ENCODE data around the gene KRTAP13-1. TPM values are rescaled to one million over a fixed set of nuclear protein-coding genes. Genes with fewer than 3 reads are reported as not detected.
A peak's percentile ranks its signal among the peaks of the same experiment; 100 is the strongest.

Gene KRTAP13-1
- total RNA-seq, 1 donor from 2014 or later = not detected

DNA sequence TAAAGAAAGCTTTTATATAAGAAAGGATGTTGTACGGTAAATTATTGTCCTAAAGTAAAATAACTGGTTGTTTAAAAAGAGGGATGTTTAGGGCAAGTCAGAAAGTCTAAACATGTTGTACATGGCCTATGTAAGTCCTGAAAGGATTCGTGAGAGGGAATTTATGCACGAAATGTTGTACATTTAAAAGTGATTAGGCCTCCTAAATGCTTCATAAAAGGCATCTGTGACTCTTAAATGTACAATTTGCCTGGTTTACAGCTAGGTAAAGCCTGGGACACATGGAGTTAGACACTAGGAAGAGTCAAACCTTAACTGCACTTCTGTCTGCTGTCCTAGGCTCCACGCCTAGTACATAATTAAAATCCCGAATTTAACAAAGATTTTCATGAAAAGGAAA, 20.2 kb downstream of the KRTAP13-1 start:
- TF ChIP-seq, protein P1, sequence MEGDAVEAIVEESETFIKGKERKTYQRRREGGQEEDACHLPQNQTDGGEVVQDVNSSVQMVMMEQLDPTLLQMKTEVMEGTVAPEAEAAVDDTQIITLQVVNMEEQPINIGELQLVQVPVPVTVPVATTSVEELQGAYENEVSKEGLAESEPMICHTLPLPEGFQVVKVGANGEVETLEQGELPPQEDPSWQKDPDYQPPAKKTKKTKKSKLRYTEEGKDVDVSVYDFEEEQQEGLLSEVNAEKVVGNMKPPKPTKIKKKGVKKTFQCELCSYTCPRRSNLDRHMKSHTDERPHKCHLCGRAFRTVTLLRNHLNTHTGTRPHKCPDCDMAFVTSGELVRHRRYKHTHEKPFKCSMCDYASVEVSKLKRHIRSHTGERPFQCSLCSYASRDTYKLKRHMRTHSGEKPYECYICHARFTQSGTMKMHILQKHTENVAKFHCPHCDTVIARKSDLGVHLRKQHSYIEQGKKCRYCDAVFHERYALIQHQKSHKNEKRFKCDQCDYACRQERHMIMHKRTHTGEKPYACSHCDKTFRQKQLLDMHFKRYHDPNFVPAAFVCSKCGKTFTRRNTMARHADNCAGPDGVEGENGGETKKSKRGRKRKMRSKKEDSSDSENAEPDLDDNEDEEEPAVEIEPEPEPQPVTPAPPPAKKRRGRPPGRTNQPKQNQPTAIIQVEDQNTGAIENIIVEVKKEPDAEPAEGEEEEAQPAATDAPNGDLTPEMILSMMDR (conservative IDR thresholded peaks at IDR 0.05) = no peak
- DNase-seq (ENCODE audit: low read depth, low spot score) = no peak
- no peak overlapping the region for H3K27ac Mint-ChIP-seq (ENCODE audit: unreplicated experiment)
- no peaks in the 10 kb centered on the region for H3K4me1 Mint-ChIP-seq
- H3K9me3 Mint-ChIP-seq = peaks cover 7% of the 10 kb centered on the region
- H3K4me3 Mint-ChIP-seq = no peak overlapping the region
- peaks cover 8% of the 10 kb centered on the region for H3K27me3 Mint-ChIP-seq (ENCODE audit: low read depth)
- no peaks in the 10 kb centered on the region for H3K36me3 Mint-ChIP-seq (ENCODE audit: low read depth)

DNA sequence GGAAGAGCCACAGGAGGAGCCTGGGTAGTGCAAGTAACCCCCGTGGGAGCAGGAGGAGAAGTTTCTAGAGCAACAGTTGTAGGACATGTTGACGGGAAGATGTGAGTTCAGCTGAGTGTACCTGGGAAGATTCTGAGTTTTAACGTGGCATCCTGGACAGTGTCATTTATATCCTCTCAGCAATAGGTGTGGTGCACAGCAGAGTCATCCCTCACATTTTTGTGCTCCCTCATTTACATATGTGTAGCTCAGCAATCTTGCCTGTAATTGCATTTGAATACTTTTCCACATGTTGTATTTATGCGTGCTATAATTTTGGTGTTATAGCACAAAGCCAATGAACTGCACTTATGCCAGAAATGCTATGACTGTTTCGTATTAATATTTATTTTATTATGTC, 30.0 kb downstream of the KRTAP13-1 start, which contains the start of gene KRTAP13-3:
Gene KRTAP13-3, minus strand, starts transcription at position 101 of the 400 bp plus-strand sequence. Its CDS starts 14 bp downstream, at position 87.
- Mint-ChIP-seq H3K27me3 (ENCODE audit: low read depth) (peaks cover 7% of the 10 kb centered on the region), H3K4me1 (peaks cover 4% of the 10 kb centered on the region), H3K4me3 (no peak within 1 kb of the TSS), H3K9me3 (peaks cover 2% of the 10 kb centered on the region), H3K36me3 (ENCODE audit: low read depth) (no peaks in the 10 kb centered on the region), H3K27ac (ENCODE audit: unreplicated experiment) (no peak within 1 kb of the TSS)
- TF ChIP-seq, protein P1 (conservative IDR thresholded peaks at IDR 0.05) = no peak
- DNase-seq (ENCODE audit: low read depth, low spot score) = no peak

DNA sequence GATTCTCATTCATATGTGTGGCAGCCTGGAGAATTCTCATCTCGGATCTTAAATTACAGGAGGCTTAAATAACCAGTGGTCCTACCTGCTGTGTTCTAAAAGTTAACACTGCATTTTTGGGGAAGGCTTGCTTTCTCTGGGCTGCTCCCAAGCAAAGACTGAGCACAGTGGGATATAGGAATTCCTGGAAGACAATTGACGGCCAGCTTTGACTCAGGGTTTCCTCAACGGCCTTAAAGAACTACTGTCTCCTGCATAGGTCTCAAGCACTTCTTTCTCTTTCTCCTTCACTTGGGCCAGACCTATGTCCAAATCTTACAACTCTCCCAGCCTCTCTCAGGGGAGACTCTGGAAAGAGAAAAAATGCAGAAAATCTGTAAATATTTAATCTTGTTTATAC, 30.9 kb downstream of the KRTAP13-1 start:
- H3K36me3 Mint-ChIP-seq (ENCODE audit: low read depth) = no peaks in the 10 kb centered on the region
- H3K4me3 Mint-ChIP-seq = no peak overlapping the region
- no peak for DNase-seq (ENCODE audit: low read depth, low spot score)
- TF ChIP-seq, protein P1 (conservative IDR thresholded peaks at IDR 0.05) = no peak
- H3K9me3 Mint-ChIP-seq = peaks cover 2% of the 10 kb centered on the region
- no peak overlapping the region for H3K27ac Mint-ChIP-seq (ENCODE audit: unreplicated experiment)
- H3K4me1 Mint-ChIP-seq = peaks cover 4% of the 10 kb centered on the region
- peaks cover 7% of the 10 kb centered on the region for H3K27me3 Mint-ChIP-seq (ENCODE audit: low read depth)

DNA sequence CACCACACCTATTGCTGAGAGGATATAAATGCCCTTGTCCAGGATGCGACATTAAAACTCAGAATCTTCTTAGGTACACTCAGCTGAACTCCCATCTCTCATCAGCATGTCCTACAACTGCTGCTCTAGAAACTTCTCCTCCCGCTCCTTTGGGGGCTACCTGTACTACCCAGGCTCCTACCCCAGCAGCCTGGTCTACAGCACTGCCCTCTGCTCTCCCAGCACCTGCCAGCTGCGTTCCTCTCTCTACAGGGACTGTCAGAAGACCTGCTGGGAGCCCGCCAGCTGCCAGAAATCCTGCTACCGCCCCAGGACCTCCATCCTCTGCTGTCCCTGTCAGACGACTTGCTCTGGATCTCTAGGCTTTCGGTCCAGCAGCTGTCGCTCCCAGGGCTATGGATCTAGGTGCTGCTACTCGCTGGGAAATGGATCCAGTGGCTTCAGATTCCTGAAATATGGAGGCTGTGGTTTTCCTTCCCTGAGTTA, 34.4 kb downstream of the KRTAP13-1 start, which contains the start of gene KRTAP13-4:
Gene KRTAP13-4, plus strand, starts transcription at position 51 of the 486 bp plus-strand sequence. Its CDS starts 56 bp downstream, at position 107.
- no peak for DNase-seq (ENCODE audit: low read depth, low spot score)
- H3K4me1 Mint-ChIP-seq = peaks cover 4% of the 10 kb centered on the region
- peaks cover 15% of the 10 kb centered on the region for H3K27me3 Mint-ChIP-seq (ENCODE audit: low read depth)
- TF ChIP-seq, protein P1 (conservative IDR thresholded peaks at IDR 0.05) = no peak
- H3K9me3 Mint-ChIP-seq = peaks cover 3% of the 10 kb centered on the region
- no peak within 1 kb of the TSS for H3K4me3 Mint-ChIP-seq
- H3K36me3 Mint-ChIP-seq (ENCODE audit: low read depth) = no peaks in the 10 kb centered on the region
- no peak within 1 kb of the TSS for H3K27ac Mint-ChIP-seq (ENCODE audit: unreplicated experiment)

DNA sequence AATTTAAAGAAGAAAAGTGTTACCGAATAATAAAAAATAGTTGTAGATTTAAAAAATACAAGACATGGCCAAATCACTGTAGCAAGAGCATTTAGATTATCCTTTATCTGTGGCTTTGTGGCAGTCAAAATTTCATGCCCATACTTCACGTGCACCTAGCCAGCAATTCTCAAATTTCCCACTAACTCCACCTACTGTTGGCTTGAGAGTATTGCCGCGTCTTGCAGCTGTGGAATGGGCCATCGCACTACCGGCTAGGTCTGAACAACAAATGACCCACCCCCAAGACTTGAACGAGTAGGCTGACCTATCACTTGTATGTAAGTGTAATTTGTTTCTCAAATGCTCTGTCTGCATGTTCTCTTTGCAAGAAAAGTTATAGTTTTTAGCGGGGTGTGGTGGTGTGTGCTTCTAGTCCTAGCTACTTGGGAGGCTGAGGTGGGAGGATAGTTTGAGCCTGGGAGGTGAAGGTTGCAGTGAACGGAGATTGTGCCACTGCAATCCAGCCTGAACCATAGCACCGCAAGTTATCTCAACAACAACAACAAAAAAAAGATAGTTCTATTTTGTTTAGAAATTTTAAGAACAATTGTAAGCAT, 38.3 kb downstream of the KRTAP13-1 start:
- Mint-ChIP-seq H3K4me3 (no peak overlapping the region), H3K4me1 (peaks cover 4% of the 10 kb centered on the region), H3K9me3 (peaks cover 3% of the 10 kb centered on the region), H3K36me3 (ENCODE audit: low read depth) (no peaks in the 10 kb centered on the region), H3K27ac (ENCODE audit: unreplicated experiment) (no peak overlapping the region), H3K27me3 (ENCODE audit: low read depth) (peaks cover 29% of the 10 kb centered on the region)
- TF ChIP-seq, protein P1 (conservative IDR thresholded peaks at IDR 0.05) = peak; percentile 67
- DNase-seq (ENCODE audit: low read depth, low spot score) = peak; percentile 28

Measured in neural crest cell (in vitro differentiated cells).